Choroid plexus epithelial cell (primary cell): ENCODE results near the gene PGBD1.
A peak's percentile ranks its signal among the peaks of the same experiment; 100 is the strongest.

Source experiments
- DNase-seq: peaks from one replicate; pipeline ENCODE4 v3.0.0-alpha.2; 2010; ENCODE audit warnings: low read depth
- H3K4me3 ChIP-seq: 2 replicates; pipeline ENCODE4 v1.5.1; 2011; ENCODE audit warnings: low read depth, mild to moderate bottlenecking, control low read depth, low read length, moderate library complexity
- TF ChIP-seq, protein P1 (sequence below): conservative IDR thresholded peaks from 2 replicates; pipeline ENCODE4 v1.5.1; 2011; ENCODE audit warnings: low read depth, mild to moderate bottlenecking, control low read depth, inconsistent platforms, low read length, moderate library complexity

PGBD1 gene

DNA sequence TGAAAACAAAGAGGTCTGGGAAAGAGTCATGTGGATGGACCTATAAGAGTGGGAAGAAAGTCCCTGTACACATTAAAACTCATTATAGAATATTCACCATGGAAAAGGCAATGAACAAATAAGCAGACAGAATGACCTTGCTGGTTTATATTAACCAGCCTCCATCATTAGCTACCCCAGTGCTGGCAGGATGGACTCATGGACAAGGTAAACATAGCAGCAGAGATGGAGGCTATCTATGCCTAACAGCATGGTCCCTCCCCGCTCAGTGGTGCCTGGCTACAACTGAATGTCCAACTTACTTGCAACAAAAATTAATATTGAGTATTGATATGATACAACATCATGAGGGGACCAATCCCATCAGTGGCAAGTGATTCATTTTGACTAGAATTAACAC, 63.8 kb downstream of the PGBD1 start:
- TF ChIP-seq, protein P1, sequence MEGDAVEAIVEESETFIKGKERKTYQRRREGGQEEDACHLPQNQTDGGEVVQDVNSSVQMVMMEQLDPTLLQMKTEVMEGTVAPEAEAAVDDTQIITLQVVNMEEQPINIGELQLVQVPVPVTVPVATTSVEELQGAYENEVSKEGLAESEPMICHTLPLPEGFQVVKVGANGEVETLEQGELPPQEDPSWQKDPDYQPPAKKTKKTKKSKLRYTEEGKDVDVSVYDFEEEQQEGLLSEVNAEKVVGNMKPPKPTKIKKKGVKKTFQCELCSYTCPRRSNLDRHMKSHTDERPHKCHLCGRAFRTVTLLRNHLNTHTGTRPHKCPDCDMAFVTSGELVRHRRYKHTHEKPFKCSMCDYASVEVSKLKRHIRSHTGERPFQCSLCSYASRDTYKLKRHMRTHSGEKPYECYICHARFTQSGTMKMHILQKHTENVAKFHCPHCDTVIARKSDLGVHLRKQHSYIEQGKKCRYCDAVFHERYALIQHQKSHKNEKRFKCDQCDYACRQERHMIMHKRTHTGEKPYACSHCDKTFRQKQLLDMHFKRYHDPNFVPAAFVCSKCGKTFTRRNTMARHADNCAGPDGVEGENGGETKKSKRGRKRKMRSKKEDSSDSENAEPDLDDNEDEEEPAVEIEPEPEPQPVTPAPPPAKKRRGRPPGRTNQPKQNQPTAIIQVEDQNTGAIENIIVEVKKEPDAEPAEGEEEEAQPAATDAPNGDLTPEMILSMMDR = no peak
- DNase-seq = no peak
- no peak overlapping the region for H3K4me3 ChIP-seq

DNA sequence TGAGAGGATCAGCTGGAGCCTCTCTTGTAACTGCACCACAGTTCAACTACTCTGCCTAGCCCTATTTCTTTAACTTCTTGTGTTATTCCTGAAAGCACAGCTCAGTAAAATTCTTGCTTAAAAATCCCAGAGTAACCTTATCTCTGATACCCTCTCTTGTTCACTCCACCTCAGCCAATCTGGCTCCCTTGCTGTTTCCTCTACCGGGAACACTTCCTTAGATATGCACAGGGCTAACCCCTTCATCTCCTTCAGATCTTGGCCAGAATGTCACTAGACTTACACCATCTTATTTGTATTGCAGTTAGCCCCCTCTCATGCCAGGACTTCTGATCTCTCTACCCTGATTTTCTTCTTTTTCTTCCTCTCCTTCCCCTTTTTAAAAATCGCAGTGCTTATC, 65.7 kb downstream of the PGBD1 start:
- TF ChIP-seq, protein P1 = no peak
- DNase-seq = no peak
- H3K4me3 ChIP-seq = no peak overlapping the region

GRCh38 chr6:28349344-28349891, 68.0 kb downstream of the PGBD1 start:
- TF ChIP-seq, protein P1 = no peak
- DNase-seq = no peak
- peak overlapping the region; percentile 84 for H3K4me3 ChIP-seq

- DNase-seq = peak; percentile 76
- TF ChIP-seq, protein P1 = no peak
Measured at GRCh38 chr6:28349892-28350737, 68.7 kb downstream of the PGBD1 start, which contains the start of gene ZKSCAN3. Gene ZKSCAN3 (plus strand): TSS chr6:28349947. CDS start chr6:28359587, 9,640 bp downstream.

DNA sequence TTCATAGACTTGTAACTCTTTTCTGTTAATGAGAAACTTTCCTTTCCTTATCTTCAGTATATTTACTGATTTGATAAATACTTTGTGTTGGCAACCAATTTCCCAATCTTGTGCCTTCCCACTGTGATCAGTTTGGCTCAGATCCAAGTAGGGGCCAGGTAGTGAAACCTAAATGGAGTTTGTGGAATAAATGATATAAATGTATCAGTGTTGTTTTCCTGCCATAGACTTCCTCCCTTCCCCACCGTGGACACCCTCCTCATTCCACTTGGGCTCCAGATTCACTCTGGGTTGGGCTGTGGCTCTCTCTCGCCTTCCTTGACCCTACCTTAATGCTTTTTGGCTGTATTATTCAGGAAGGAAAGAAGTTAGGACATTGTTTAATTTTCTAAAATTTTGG, 69.7 kb downstream of the PGBD1 start:
- DNase-seq = no peak
- H3K4me3 ChIP-seq = no peak overlapping the region
- TF ChIP-seq, protein P1 = no peak

More at GRCh38 chr6:28349892-28350737, 68.7 kb downstream of the PGBD1 start, which contains the start of gene ZKSCAN3:
- H3K4me3 ChIP-seq = peak within 1 kb of the TSS; percentile 84

GRCh38 chr6:28351493-28351925, 70.1 kb downstream of the PGBD1 start:
- H3K4me3 ChIP-seq = no peak overlapping the region
- TF ChIP-seq, protein P1 = no peak
- no peak for DNase-seq
